H1 (cell line): ENCODE data around the gene PGAP3. TPM values are rescaled to one million over a fixed set of nuclear protein-coding genes. Genes with fewer than 3 reads are reported as not detected.
A peak's percentile ranks its signal among the peaks of the same experiment; 100 is the strongest.

Experiments
- CTCF ChIA-PET: fragments of 300-600 bp; sonication (Branson Sonifier 250); formaldehyde crosslinking; loops from one replicate; lab custom pipeline; 2021; ENCODE audit not compliant: partially characterized antibody; lab: Charles Lee
- POLR2A ChIA-PET: fragments of 300-600 bp; sonication (Branson Sonifier 250); formaldehyde crosslinking; loops from one replicate; lab custom pipeline; 2021; ENCODE audit warnings: inconsistent platforms; ENCODE audit not compliant: partially characterized antibody; lab: Charles Lee
- DNase-seq, 2 experiments: peaks; one replicate each; pipeline versions ENCODE4 v3.0.0 to v3.0.0-alpha.2; 2010 to 2022; ENCODE audit warnings: low spot score in 2 of 2, low read depth in 1 of 2, mixed read lengths in 1 of 2
- FAIRE-seq: peaks from 2 replicates; lab custom pipeline; 2011; peaks lifted over from hg19 to GRCh38; lab: Jason Lieb, UNC
- H2AFZ ChIP-seq: 2 replicates; pipeline ENCODE4 v1.8.1; 2012; ENCODE audit warnings: low read length, inconsistent platforms
- H2AK5ac ChIP-seq: 2 replicates; pipeline ENCODE4 v1.6.1; 2013; ENCODE audit warnings: low read depth, low read length
- H2BK120ac ChIP-seq: replicated peaks from 2 replicates; pipeline ENCODE3; 2013; ENCODE audit warnings: low read depth, low read length, inconsistent platforms
- H2BK12ac ChIP-seq: 2 replicates; pipeline ENCODE4 v1.6.1; 2013; ENCODE audit warnings: low read depth, low read length
- H2BK15ac ChIP-seq: 2 replicates; pipeline ENCODE4 v1.6.1; 2013; ENCODE audit warnings: low read length
- H2BK20ac ChIP-seq: 2 replicates; pipeline ENCODE4 v1.6.1; 2013; ENCODE audit warnings: low read length
- H2BK5ac ChIP-seq: 2 replicates; pipeline ENCODE4 v1.6.1; 2013; ENCODE audit warnings: low read depth, low read length
- H3K14ac ChIP-seq: 2 replicates; pipeline ENCODE4 v1.6.1; 2013; ENCODE audit warnings: inconsistent platforms; ENCODE audit not compliant: insufficient read length
- H3K18ac ChIP-seq: 2 replicates; pipeline ENCODE4 v1.6.1; 2013; ENCODE audit warnings: low read length; ENCODE audit errors: extremely low read depth
- H3K23ac ChIP-seq: 2 replicates; pipeline ENCODE4 v1.6.1; 2013; ENCODE audit warnings: inconsistent platforms; ENCODE audit not compliant: insufficient read length
- H3K23me2 ChIP-seq: 2 replicates; pipeline ENCODE4 v1.6.1; 2013; ENCODE audit warnings: low read depth, low read length
- H3K27ac ChIP-seq: 2 replicates; pipeline ENCODE4 v1.6.1; 2011; ENCODE audit warnings: low read depth, low read length, inconsistent platforms
- H3K27me3 ChIP-seq, 4 experiments: replicated peaks in 1 of 4; 1 replicate in 1 of 4; 2 replicates in 3 of 4; pipeline versions ENCODE4 v1.6.1 to v1.8.1; 2011 to 2013; ENCODE audit warnings: low read length in 3 of 4, mild to moderate bottlenecking in 3 of 4, inconsistent platforms in 2 of 4, mixed read lengths in 2 of 4, moderate library complexity in 1 of 4; ENCODE audit not compliant: control insufficient read depth in 3 of 4, insufficient read depth in 3 of 4; ENCODE audit errors: extremely low read depth in 1 of 4
- H3K36me3 ChIP-seq, 4 experiments: 2 replicates each; pipeline versions ENCODE4 v1.6.1 to v1.8.1; 2011 to 2013; ENCODE audit warnings: mild to moderate bottlenecking in 4 of 4, low read length in 3 of 4, moderate library complexity in 2 of 4, control low read depth in 1 of 4, inconsistent platforms in 1 of 4; ENCODE audit not compliant: insufficient read depth in 4 of 4, control insufficient read depth in 2 of 4
- H3K4ac ChIP-seq: replicated peaks from 2 replicates; pipeline ENCODE3; 2013; ENCODE audit warnings: low read length, low read depth, mixed read lengths, inconsistent platforms; ENCODE audit not compliant: insufficient read length
- H3K4me1 ChIP-seq, 4 experiments: replicated peaks in 1 of 4; 1 replicate in 1 of 4; 2 replicates in 3 of 4; pipeline versions ENCODE4 v1.6.1 to v1.8.1; 2011 to 2013; ENCODE audit warnings: low read length in 3 of 4, inconsistent platforms in 2 of 4, mixed read lengths in 1 of 4; ENCODE audit not compliant: insufficient read depth in 4 of 4, control insufficient read depth in 3 of 4
- H3K4me2 ChIP-seq, 2 experiments: 2 replicates each; pipeline versions ENCODE4 v1.6.1 to v1.8.1; 2011 to 2013; ENCODE audit warnings: low read depth in 2 of 2, low read length in 2 of 2, control low read depth in 1 of 2, inconsistent platforms in 1 of 2, mild to moderate bottlenecking in 1 of 2; ENCODE audit not compliant: insufficient read depth in 1 of 2
- H3K4me3 ChIP-seq, 4 experiments: fragments of 200-600, 300-600 bp in 1 of 4; sonication (generic), shearing (Covaris generic), sonication (Bioruptor Twin) in 1 of 4; 2 replicates each; pipeline versions ENCODE4 v1.5.1 to v1.8.1; 2011 to 2016; ENCODE audit warnings: low read length in 4 of 4, low read depth in 3 of 4, control low read depth in 2 of 4, inconsistent platforms in 2 of 4, mild to moderate bottlenecking in 2 of 4, mixed read lengths in 1 of 4, moderate library complexity in 1 of 4; ENCODE audit not compliant: insufficient read depth in 2 of 4; ENCODE audit errors: extremely low read depth in 1 of 4
- H3K56ac ChIP-seq: replicated peaks from 2 replicates; pipeline ENCODE3; 2013; ENCODE audit warnings: low read depth, mild to moderate bottlenecking, mixed read lengths, low read length, inconsistent platforms; ENCODE audit not compliant: insufficient read length
- H3K79me1 ChIP-seq: 2 replicates; pipeline ENCODE4 v1.6.1; 2013; ENCODE audit warnings: low read depth, low read length, control low read depth
- H3K79me2 ChIP-seq, 2 experiments: 2 replicates each; pipeline versions ENCODE4 v1.6.1 to v1.8.1; 2012 to 2013; ENCODE audit warnings: low read length in 2 of 2, mild to moderate bottlenecking in 2 of 2, inconsistent platforms in 1 of 2; ENCODE audit not compliant: insufficient read depth in 2 of 2, control insufficient read depth in 1 of 2
- H3K9ac ChIP-seq, 4 experiments: replicated peaks in 1 of 4; 1 replicate in 1 of 4; 2 replicates in 3 of 4; pipeline versions ENCODE4 v1.6.1 to v1.8.1; 2011 to 2013; ENCODE audit warnings: low read depth in 3 of 4, low read length in 3 of 4, control low read depth in 2 of 4, mild to moderate bottlenecking in 2 of 4, moderate library complexity in 2 of 4, inconsistent platforms in 1 of 4; ENCODE audit errors: extremely low read depth in 1 of 4
- H3K9me3 ChIP-seq, 2 experiments: 2 replicates each; pipeline versions ENCODE4 v1.6.1 to v1.8.1; 2012 to 2013; ENCODE audit warnings: mild to moderate bottlenecking in 2 of 2, moderate library complexity in 2 of 2, control low read depth in 1 of 2, inconsistent platforms in 1 of 2, low read depth in 1 of 2, low read length in 1 of 2, mixed read lengths in 1 of 2; ENCODE audit not compliant: insufficient read depth in 2 of 2
- H4K20me1 ChIP-seq, 2 experiments: replicated peaks in 1 of 2; 2 replicates each; pipeline versions ENCODE3 to v1.8.1; 2011 to 2013; ENCODE audit warnings: inconsistent platforms in 2 of 2, low read length in 2 of 2, mild to moderate bottlenecking in 1 of 2; ENCODE audit not compliant: insufficient read depth in 2 of 2, control insufficient read depth in 1 of 2
- H4K5ac ChIP-seq: 2 replicates; pipeline ENCODE4 v1.6.1; 2013; ENCODE audit warnings: low read length, low read depth, mixed read lengths, inconsistent platforms; ENCODE audit not compliant: insufficient read length
- H4K8ac ChIP-seq: 2 replicates; pipeline ENCODE4 v1.8.0; 2013; ENCODE audit warnings: mild to moderate bottlenecking, moderate library complexity, low read length, inconsistent platforms; ENCODE audit not compliant: insufficient read depth; ENCODE audit errors: extremely low read depth
- H4K91ac ChIP-seq: replicated peaks from 2 replicates; pipeline ENCODE3; 2013; ENCODE audit warnings: low read length, mixed read lengths, inconsistent platforms; ENCODE audit not compliant: insufficient read length
- CTBP2 ChIP-seq: IDR thresholded peaks from 2 replicates; pipeline ENCODE4 v1.7.0; 2011; ENCODE audit warnings: borderline replicate concordance, mild to moderate bottlenecking, moderate library complexity, mixed read lengths, low read length; ENCODE audit not compliant: insufficient read depth, insufficient read length
- HDAC6 ChIP-seq: IDR thresholded peaks from one replicate; pipeline ENCODE4 v1.7.1; 2012; ENCODE audit warnings: low read depth, mild to moderate bottlenecking, inconsistent platforms, low read length, moderate library complexity
- TAF1 ChIP-seq: IDR thresholded peaks from 2 replicates; pipeline ENCODE4 v1.6.1; 2011; ENCODE audit warnings: mild to moderate bottlenecking, low read depth, low read length
- WGBS, 2 experiments: shearing (Covaris generic) in 1 of 2; methylation state at CpG; one replicate each; pipeline versions ENCODE4 v1.1.6 to v1.1.7; 2013 to 2015; ENCODE audit warnings: low lambda C conversion rate in 2 of 2, mixed read lengths in 2 of 2, inconsistent platforms in 1 of 2, low coverage in 1 of 2, missing lambda C conversion rate in 1 of 2; ENCODE audit not compliant: insufficient replicate concordance in 2 of 2, insufficient coverage in 1 of 2, insufficient read length in 1 of 2; ENCODE audit errors: extremely low coverage in 1 of 2, missing lambda C conversion rate in 1 of 2; 5-methylcytosine and 5-hydroxymethylcytosine counted together
- polyA plus RNA-seq, 7 experiments: library from polyadenylated mRNA; depleted of rRNA in 3 of 7; stranded (reverse) in 5 of 7; unstranded in 2 of 7; fragments of >200 nt in 5 of 7; fragments of 200-250 nt in 2 of 7; gene quantifications; 1 replicate in 5 of 7; 2 replicates in 1 of 7; 4 replicates in 1 of 7; pipeline versions ENCODE4 v1.2.1 to v1.2.3, GENCODE V29; 2011 to 2013; ENCODE audit warnings: missing spikeins in 2 of 7, mixed read lengths in 2 of 7
- total RNA-seq: library from RNA; stranded (reverse); fragmentation: NEBNext Ultra II Directional; extraction: Animal tissue kit (Norgen Biotek cat#: 25700); gene quantifications from 2 replicates; pipeline ENCODE4 v1.2.1, GENCODE V29; 2021

Gene PGAP3
- total and polyA plus RNA-seq, 2 of the 8 experiments (the other 6 are each of a cell fraction or from before 2014, with no cell fraction given) = 21.0 to 30.7 TPM

GRCh38 chr17:39716073-39716818, 28.4 kb upstream of the PGAP3 start:
- POLR2A ChIA-PET = interaction anchor here (0.9 to 4.5 kb wide), 8 partner anchors 9 to 28 kb away, joined by 3 to 23 read pairs (median 4); partner anchors contain the start of genes ERBB2 and MIEN1
- Histone ChIP-seq H3K9me3 (no peaks in the 10 kb centered on the region), H3K56ac (no peak overlapping the region), H3K27me3 (no peaks in the 10 kb centered on the region), H3K4ac (no peak overlapping the region), H4K5ac (no peak overlapping the region), H2AFZ (no peak overlapping the region), H3K4me3 (no peak overlapping the region), H2BK12ac (no peak overlapping the region), H3K79me2 (peaks cover 0 to 4% of the 10 kb centered on the region in 2 experiments; a peak in 2 of 4 replicates), H4K20me1 (peaks cover 8 to 10% of the 10 kb centered on the region in 2 experiments), H3K18ac (no peak overlapping the region)
- CTCF ChIA-PET = interaction anchor here (0.8 to 2.7 kb wide), 6 partner anchors 10 to 95 kb away, joined by 3 to 13 read pairs (median 4); partner anchors contain the start of gene MIEN1
- WGBS, 2 experiments = 96% methylated on average over 15 of the region's 15 CpGs; no CpG with 5 or more reads in 1 of the 2 experiments
- TF ChIP-seq HDAC6 = no peak
- no peak for TF ChIP-seq CTBP2
- no peak for TF ChIP-seq TAF1
- TF ChIP-seq, all 59 proteins: peak for 0
- H3K27ac ChIP-seq = 0 out of 2 replicates have a peak overlapping the region, but pooled peaks have one; percentile 47
- no peaks in the 10 kb centered on the region for H3K79me1 ChIP-seq
- H3K14ac ChIP-seq = no peak overlapping the region
- no peak overlapping the region for H4K91ac ChIP-seq
- H3K9ac ChIP-seq = no peak overlapping the region
- DNase-seq (no peak), FAIRE-seq (no peak)
- no peak overlapping the region for H4K8ac ChIP-seq
- H2BK120ac ChIP-seq = no peak overlapping the region
- no peak overlapping the region for H2AK5ac ChIP-seq
- peaks cover 45 to 89% (median 72%) of the 10 kb centered on the region in 4 experiments for H3K36me3 ChIP-seq
- H2BK20ac ChIP-seq = no peak overlapping the region
- H3K4me1 ChIP-seq = no peaks in the 10 kb centered on the region
- H2BK15ac ChIP-seq = no peak overlapping the region
- no peak overlapping the region; the same call in 1 of the 2 replicates for H2BK5ac ChIP-seq
- no peak overlapping the region for H3K4me2 ChIP-seq
- H3K23me2 ChIP-seq = no peaks in the 10 kb centered on the region
- no peak overlapping the region for H3K23ac ChIP-seq
